GM21360 (cell line): ENCODE data around the gene C1QTNF9B.

Source experiments
- ATAC-seq: cut with Tn5 transposase; IDR thresholded peaks from one replicate; pipeline ENCODE4 v1.9.1; 2021; ENCODE audit warnings: mild to moderate bottlenecking, moderate library complexity; ENCODE audit not compliant: unreplicated experiment

C1QTNF9B gene

DNA sequence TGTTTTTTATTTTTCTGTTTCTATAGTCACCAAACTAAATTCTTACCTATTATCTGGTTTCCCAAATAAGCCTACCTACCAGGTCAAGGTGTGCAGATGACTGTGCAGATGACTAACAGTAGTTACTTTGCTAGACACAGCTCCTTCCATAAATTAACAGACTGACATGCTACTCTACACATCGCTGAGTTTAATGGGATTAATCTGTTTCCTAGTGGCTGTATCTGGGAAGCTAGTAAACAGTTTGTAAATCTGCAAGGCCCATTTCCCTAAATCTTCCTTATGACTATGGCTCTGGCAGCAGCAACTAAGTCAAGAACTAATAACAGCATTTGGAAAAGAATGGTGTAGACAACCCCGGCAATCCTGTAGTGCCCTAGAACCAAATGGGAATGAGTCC, 36.0 kb downstream of the C1QTNF9B start:
- ATAC-seq, result no peak

DNA sequence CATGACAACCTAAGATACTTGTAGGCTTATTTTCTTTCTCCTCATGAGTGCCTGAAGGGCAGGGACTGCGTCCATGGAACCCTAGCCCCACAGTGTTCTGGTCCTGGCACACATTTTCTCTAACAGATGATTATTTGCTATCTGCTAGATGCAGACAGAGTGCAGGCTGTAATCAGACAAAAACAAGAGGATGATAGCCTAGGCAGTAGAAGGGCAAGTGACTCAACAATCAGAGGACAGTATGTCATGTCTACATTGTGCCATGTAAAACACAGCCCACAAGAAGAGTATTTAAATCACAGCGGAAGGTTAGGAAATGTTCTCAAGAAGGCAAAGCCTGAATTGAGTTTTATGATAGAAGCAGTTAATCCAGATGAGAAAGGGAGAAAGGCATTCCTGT, 37.4 kb downstream of the C1QTNF9B start:
- no peak for ATAC-seq

- ATAC-seq, result no peak
These were observed 37.8 kb downstream of the C1QTNF9B start for GRCh38 chr13:23859455-23859854.

GRCh38 chr13:23858546-23858945, 38.8 kb downstream of the C1QTNF9B start:
- no peak for ATAC-seq

GRCh38 chr13:23856008-23856750, 41.1 kb downstream of the C1QTNF9B start:
- ATAC-seq, result no peak

GRCh38 chr13:23855360-23855759, 41.9 kb downstream of the C1QTNF9B start:
- ATAC-seq, result no peak

DNA sequence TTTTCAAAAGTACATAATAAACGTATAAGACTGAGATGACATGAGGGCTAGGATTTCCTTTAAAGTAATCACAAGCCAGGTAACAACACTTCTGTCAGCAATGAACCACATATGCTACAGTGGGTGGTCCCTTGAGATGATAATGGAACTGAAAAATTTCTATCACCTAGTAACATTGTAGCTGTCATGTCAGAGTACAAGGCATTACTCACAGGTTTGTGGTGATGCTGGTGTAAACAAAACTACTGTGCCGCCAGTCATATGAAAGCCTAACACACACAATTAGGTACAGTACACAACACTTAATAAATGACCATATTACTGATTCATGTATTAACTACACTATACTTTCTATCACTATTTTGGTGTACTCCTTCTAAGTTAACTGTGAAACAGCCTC, 45.0 kb downstream of the C1QTNF9B start:
- no peak for ATAC-seq

DNA sequence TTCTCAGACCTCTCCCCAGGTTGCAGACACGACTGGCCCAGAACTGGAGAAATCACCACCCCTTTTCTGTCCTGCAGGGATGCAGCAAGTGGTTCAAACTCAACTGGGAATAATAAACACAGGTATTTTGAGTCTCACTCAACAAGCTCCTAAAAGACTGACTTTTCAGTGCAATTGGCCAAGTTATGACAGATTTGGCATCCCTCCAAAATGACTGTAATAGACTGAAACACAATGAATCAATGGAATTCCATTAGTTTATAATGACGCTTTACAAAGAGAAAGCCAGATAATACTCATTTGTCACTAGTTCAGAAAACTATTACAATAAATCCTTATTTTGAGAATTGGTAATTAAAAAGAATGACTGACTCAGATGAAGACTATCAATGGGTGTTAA, 46.2 kb downstream of the C1QTNF9B start:
- ATAC-seq, result no peak

GRCh38 chr13:23850134-23850533, 47.2 kb downstream of the C1QTNF9B start:
- ATAC-seq, result no peak

DNA sequence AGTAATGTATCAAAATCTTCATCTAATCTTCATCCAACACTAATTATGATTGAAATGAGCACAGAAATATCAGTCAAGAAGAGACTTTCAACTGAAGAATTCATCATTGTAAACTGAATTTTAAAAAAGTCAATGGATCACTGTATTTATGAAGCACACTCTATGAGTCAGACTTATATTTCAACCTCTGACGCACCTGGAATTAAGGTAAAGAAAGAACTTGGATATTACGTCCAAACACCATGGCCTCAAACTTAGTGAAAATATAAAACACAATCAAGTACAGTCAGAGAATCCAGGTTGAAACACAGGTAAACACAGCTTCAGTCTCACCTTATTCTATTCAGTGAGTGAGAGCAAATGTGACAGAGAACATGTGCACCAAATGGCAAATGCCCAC, 47.6 kb downstream of the C1QTNF9B start:
- no peak for ATAC-seq

DNA sequence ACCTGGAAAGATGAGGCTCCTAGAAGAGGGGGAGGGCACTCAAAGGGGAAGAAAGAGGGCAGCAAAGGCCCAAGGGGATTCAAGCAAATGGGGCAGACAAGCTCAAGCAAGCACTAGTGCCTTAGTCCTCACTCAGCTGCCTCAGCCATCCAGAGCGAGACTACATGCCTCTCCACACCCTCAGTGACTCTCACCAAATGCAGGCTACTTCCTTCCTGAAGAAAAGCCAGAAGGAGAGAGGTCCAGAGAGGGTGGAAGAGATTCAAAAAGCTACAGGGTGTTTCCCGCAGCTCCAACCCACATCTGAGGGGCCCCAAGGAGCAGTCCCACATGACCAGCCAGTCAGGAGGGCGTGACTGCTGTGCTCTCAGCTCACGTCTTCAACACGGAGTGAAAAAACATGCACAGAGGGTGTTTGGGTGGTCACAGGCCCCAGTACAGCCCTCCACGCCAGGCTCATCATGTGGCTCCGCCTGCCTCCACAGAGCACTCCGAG, 48.6 kb downstream of the C1QTNF9B start:
- ATAC-seq, result no peak

- no peak for ATAC-seq
These were observed 49.3 kb downstream of the C1QTNF9B start for GRCh38 chr13:23848019-23848418.

GRCh38 chr13:23847497-23847896, 49.8 kb downstream of the C1QTNF9B start:
- ATAC-seq, result no peak

- ATAC-seq, result no peak
These were observed 52.1 kb downstream of the C1QTNF9B start for GRCh38 chr13:23845105-23845725.

- no peak for ATAC-seq
These were observed 53.2 kb downstream of the C1QTNF9B start for GRCh38 chr13:23844132-23844531.

DNA sequence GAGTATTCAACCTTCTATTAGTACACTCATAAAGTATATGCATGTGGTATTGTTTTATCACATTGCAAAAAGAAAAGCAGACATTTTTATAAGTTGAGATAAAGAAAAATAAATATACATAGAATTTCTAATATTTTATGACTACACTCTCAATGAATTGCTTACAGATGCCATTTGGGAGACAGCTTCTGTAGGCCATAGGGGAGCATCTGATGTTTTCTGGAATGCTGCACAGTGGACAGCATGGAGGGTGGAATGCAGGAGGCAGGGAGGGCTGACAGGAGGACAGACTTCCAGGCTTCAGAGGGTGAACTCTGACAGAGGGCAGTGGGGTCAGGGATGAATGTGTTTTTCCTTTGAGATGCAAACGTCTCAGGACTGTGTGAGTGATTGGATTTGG, 53.9 kb downstream of the C1QTNF9B start:
- no peak for ATAC-seq

GRCh38 chr13:23842406-23842805, 54.9 kb downstream of the C1QTNF9B start:
- no peak for ATAC-seq
